Urothelium cell line (cell line): Measurements from ENCODE around the gene ABCC8.

Source experiments
- DNase-seq: peaks from one replicate; pipeline ENCODE4 v3.0.0; 2011; ENCODE audit warnings: low spot score, mixed read lengths
- FAIRE-seq: peaks from 2 replicates; lab custom pipeline; 2011; peaks lifted over from hg19 to GRCh38; lab: Jason Lieb, UNC

The ABCC8 gene

GRCh38 chr11:17389957-17390649 is 86.5 kb downstream of the ABCC8 start:
- no peak for DNase-seq
- no peak for FAIRE-seq

- peak; percentile 91 for DNase-seq
- no peak for FAIRE-seq
Measured at GRCh38 chr11:17389211-17389956, 87.3 kb downstream of the ABCC8 start.

- DNase-seq: peak; percentile 27
- no peak for FAIRE-seq
Measured at GRCh38 chr11:17388609-17389210, 87.9 kb downstream of the ABCC8 start, which contains the start of gene KCNJ11. Gene KCNJ11 (minus strand): TSS chr11:17388659. CDS start chr11:17388091, 568 bp downstream.

- no peak for DNase-seq
- no peak for FAIRE-seq
Measured at GRCh38 chr11:17387811-17388210, 88.8 kb downstream of the ABCC8 start.

- DNase-seq: no peak
- no peak for FAIRE-seq
Measured at GRCh38 chr11:17387254-17387653, 89.4 kb downstream of the ABCC8 start.

- FAIRE-seq: no peak
- DNase-seq: peak; percentile 61
Measured at GRCh38 chr11:17386331-17387084, 90.1 kb downstream of the ABCC8 start.

- DNase-seq: no peak
- no peak for FAIRE-seq
Measured at GRCh38 chr11:17385926-17386325, 90.7 kb downstream of the ABCC8 start.

- DNase-seq (no peak), FAIRE-seq (no peak)
Measured at GRCh38 chr11:17385492-17385891, 91.2 kb downstream of the ABCC8 start.

- FAIRE-seq: no peak
- DNase-seq: peak; percentile 69
Measured at GRCh38 chr11:17384002-17384511, 92.6 kb downstream of the ABCC8 start.

GRCh38 chr11:17383461-17383860 is 93.2 kb downstream of the ABCC8 start:
- FAIRE-seq (no peak), DNase-seq (no peak)

- no peak for DNase-seq
- no peak for FAIRE-seq
Measured at GRCh38 chr11:17382046-17382728, 94.5 kb downstream of the ABCC8 start.

- FAIRE-seq (no peak), DNase-seq (no peak)
Measured at GRCh38 chr11:17381156-17381555, 95.5 kb downstream of the ABCC8 start.

GRCh38 chr11:17379383-17380180 is 97.1 kb downstream of the ABCC8 start:
- FAIRE-seq (no peak), DNase-seq (no peak)

GRCh38 chr11:17378655-17379054 is 98.0 kb downstream of the ABCC8 start:
- DNase-seq (no peak), FAIRE-seq (no peak)

- DNase-seq (no peak), FAIRE-seq (no peak)
Measured at GRCh38 chr11:17376493-17376892, 100.2 kb downstream of the ABCC8 start.

GRCh38 chr11:17375547-17375946 is 101.1 kb downstream of the ABCC8 start:
- DNase-seq (no peak), FAIRE-seq (no peak)

GRCh38 chr11:17371614-17372013 is 105.0 kb downstream of the ABCC8 start:
- DNase-seq (no peak), FAIRE-seq (no peak)

- DNase-seq (no peak), FAIRE-seq (no peak)
Measured at GRCh38 chr11:17369684-17370243, 106.9 kb downstream of the ABCC8 start.

GRCh38 chr11:17369094-17369493 is 107.6 kb downstream of the ABCC8 start:
- no peak for DNase-seq
- FAIRE-seq: no peak
